Suppressor macrophage (primary cell): ENCODE data around the gene TMPRSS4.

Source experiments
- DNase-seq, 4 experiments: peaks; one replicate each; pipeline ENCODE4 v3.0.0-alpha.2; 2020 to 2022
- total RNA-seq, 17 experiments: gene quantifications; one replicate each; lab custom pipeline; 2026; ENCODE audit warnings: mixed read lengths in 6 of 17, inconsistent platforms in 3 of 17; lab: John Stamatoyannopoulos, UW

Gene TMPRSS4, protein sequence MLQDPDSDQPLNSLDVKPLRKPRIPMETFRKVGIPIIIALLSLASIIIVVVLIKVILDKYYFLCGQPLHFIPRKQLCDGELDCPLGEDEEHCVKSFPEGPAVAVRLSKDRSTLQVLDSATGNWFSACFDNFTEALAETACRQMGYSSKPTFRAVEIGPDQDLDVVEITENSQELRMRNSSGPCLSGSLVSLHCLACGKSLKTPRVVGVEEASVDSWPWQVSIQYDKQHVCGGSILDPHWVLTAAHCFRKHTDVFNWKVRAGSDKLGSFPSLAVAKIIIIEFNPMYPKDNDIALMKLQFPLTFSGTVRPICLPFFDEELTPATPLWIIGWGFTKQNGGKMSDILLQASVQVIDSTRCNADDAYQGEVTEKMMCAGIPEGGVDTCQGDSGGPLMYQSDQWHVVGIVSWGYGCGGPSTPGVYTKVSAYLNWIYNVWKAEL
- 0 to 5.1 (median 0.04) reads per million in 17 experiments for total RNA-seq

DNA sequence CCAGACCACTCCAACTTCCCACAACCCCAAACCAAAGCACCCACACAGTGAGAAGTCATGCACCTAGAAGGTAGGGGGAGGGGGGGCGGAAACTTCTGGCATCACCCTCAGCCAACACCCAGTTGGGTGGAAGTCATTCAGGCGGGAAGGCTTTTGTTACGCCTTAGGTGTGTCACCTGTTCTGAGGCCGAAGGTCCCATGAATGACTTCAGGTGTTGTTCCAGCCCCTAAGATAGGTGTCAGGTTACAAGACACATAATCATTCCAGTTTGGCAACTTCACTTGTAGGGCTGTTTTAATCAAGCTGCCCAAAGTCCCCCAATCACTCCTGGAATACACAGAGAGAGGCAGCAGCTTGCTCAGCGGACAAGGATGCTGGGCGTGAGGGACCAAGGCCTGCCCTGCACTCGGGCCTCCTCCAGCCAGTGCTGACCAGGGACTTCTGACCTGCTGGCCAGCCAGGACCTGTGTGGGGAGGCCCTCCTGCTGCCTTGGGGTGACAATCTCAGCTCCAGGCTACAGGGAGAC lies at the start of gene TMPRSS4:
TMPRSS4 (plus strand) TSS at position 325 of the 528 bp plus-strand sequence. CDS start 225 bp downstream, outside the sequence.
- DNase-seq = no peak

- DNase-seq = no peak
Observed at GRCh38 chr11:118027694-118028093, 49.2 kb upstream of the TMPRSS4 start.

DNA sequence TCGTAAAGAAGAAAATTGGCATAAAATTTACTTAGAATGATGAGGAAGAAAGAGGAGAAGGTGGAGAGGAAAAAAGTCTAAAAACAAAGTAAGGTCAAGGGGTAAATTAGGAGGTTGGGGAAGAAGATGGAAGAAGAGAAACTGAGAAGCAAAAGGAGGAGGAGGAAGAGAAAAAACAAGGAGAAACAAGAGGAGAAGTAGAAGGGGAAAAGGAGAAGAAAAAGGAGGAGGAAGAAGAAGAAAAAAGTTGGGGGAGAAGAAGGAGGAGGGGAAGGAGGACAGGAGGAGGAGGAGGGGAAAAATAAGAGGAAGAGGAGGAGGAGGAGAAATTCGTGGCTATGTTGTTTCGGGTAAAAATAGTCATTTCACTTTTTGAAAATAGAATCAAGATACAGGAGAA lies 48.3 kb upstream of the TMPRSS4 start:
- no peak for DNase-seq

DNA sequence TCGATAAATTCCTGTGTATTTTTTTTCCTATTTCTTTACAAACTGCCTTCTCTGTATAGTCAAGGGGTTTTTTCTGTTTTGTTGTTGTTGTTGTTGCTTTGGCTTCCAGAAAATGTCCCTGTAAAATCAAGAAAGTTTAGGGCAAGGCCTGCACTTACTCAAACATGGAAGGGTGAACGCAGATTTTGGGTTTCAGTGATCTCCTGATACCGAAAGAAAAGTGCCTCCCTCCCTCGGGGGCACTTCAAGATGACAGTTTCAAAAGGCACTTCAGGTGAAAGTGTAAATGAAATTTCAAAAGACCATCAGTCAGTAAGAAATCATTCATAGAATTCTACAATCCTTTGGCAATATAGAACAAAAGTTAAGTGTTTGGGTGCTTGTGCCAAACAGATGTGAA lies 43.4 kb upstream of the TMPRSS4 start:
- DNase-seq = no peak

GRCh38 chr11:118042141-118042540 lies 34.7 kb upstream of the TMPRSS4 start:
- DNase-seq = no peak

DNA sequence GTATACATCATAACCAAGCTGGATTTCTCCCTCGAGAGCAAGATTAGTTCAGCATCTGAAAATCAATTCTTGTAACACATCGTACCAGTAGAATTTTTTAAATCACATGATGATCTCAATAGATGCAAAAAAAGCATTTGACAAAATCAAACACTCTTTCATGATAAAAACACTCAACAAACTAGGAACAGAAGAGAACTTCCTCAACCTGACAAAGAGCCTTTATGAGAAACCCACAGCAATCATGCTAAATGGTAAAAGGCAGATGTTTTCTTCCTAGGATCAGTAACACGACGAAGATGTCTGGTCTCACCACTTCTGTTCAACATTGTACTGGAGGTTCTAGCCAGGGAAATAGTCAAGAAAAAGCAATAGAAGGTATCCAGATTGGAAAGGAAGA lies 34.1 kb upstream of the TMPRSS4 start:
- DNase-seq = peak in 1 of 4 experiments; percentile 24

DNA sequence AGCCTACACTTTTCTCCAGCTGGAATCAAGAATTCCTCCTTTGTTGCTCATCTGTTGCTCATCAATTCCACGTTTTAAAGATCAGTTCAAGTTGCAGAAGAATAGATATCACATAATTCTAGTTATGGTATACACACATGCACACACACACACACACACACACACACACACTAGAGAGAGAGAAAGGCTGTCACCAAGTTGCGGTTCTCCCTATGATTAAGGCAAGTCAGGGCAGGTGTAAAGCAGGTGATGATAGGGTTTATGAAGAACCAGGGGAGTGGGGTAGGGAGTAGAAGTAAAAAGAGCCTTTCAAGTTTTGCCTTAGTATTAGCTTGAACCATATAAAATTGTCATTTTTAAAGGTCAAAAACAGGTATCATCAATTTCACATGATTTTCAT lies 31.7 kb upstream of the TMPRSS4 start:
- no peak for DNase-seq

- DNase-seq = no peak
Observed at GRCh38 chr11:118046051-118046963, 30.6 kb upstream of the TMPRSS4 start.

GRCh38 chr11:118046964-118047700 lies 29.7 kb upstream of the TMPRSS4 start:
- no peak for DNase-seq

GRCh38 chr11:118047749-118048148 lies 29.1 kb upstream of the TMPRSS4 start:
- no peak for DNase-seq

DNA sequence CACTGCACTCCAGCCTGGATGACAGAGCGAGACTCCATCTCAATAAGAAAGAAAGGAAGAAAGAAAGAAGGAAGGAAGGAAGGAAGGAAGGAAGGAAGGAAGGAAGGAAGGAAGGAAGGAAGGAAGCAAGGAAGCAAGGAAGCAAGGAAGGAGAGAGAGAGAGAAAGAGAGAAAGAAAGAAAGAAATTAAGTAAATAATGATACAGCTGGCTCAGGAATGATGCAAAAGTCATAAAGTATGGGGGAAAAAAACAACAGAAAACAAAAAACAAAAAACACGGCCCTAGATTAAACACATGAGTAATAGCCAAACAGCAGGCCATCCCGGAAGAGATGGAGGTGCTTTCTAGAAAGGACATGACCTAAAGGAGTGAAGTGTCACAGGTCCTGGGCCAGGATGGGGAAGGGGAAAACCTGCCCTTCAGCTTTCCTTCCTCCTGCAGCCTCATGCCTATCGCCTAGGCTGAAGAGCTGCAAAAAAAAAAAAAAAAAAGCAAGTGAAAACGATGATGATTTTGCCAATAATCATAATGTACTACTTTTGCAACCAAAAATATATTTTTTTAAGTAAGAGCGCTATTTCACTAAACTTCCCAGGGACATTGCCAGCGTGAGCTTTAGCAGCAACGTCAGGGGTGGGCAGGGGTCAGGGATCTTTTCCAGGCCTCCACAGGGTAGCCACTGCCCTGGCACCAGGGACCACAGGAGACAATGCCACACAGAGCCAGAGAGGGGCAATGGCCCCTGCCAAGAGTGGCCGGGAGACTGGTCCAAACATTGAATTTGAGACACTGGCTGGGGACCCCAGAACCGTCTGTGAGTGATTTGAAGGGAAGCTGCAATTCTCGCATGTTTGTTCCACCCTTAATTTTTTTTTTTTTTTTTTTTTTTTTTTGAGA lies 28.2 kb upstream of the TMPRSS4 start:
- no peak for DNase-seq

- no peak for DNase-seq
Observed at GRCh38 chr11:118049771-118050170, 27.1 kb upstream of the TMPRSS4 start.

- DNase-seq = no peak
Observed at GRCh38 chr11:118050208-118050891, 26.5 kb upstream of the TMPRSS4 start.

GRCh38 chr11:118051136-118051610 lies 25.7 kb upstream of the TMPRSS4 start:
- DNase-seq = no peak

DNA sequence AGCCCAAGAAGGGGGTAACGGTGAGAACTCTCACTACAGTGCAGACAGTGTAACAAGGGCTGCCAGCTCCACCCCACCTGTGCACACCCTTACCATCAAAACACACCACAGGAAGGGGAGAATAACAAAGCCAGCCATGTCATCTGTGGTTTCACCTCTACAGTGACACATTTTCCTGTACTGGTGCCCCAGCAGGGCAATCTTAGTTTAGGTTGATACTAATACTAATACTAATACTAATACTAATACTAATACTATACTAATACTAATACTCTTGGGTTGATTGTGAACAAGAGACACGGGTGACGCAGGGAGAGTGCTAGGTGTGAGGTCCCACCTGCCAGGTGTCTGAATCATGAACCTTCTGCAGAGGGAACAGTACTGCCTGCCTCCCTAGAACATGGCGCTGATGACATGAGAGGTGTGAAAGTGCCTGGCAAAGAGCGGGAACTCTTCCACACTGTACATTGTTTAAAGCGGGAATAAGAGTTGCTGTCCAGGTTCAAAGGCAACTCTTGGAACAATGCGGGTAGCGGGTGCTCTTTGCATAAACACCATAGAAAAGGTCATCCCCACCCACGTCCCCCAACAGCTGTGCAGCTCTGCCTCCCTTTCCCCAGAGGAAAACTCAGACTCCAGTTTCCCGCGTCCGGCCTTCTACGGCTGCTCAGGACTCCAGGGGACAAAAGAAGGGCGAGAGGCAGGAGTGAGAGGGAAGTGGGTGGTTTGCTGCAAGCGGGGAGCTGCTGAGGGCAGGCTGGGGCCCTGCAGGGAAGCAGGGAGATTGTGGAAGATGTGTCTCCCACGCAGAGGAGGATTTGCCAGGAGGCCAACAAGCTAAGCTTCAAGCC lies 25.0 kb upstream of the TMPRSS4 start:
- peak; percentile 23 to 60 (median 50) for DNase-seq

DNA sequence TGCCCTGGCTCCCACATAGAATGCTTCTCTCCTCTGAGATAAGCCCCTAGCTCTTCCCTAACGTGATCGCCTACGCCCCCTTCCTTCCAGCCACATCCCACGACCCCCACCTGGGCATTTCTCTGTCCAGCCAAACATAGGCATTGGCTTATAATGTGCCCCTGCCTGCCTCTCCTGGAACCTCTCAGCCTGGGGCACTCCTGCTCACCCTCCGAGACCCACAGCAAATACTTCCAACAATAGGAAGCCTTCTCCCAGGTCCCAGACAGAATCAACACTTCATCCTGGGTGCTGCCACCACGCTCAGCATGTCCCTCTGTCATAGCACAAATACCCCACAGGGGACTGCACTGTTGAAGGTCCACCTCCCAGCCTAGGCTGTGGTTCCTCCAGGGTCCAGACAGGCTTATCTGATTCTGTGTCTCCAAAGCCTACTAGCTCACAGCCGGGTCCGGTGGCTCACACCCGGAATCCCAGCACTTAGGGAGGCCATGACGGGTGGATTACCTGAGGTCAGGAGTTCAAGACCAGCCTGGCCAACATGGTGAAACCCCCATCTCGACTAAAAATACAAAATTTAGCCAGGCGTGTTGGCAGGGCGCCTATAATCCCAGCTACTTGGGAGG lies 24.2 kb upstream of the TMPRSS4 start:
- DNase-seq = no peak

- DNase-seq = no peak
Observed at GRCh38 chr11:118054712-118055640, 21.9 kb upstream of the TMPRSS4 start.

DNA sequence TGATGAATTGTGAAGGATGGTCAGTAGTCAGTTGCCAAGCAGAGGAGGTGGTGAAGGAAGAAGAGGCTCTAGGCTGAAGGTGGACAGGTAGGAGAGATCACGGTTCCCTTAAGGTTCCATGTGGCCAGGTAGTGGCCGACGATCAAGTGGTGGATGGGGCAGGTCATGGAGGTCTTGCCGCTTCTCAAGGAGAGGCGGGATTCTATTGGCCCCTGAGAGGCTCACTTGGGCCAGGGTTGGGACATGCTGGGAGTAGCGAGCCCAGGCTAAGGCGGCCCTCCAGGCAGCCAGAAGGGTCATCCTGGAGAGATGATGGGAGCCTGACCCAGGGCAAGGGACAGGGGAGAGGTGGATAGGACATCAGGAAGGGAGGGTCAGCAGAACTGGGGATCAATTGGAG lies 20.9 kb upstream of the TMPRSS4 start:
- no peak for DNase-seq
